OCI-LY7 (cell line): ENCODE measurements around the gene RBP3.

Experiments
- CTCF ChIP-seq: fragments of 200-600 bp; sonication (generic); conservative IDR thresholded peaks from 2 replicates; pipeline ENCODE4 v1.5.1; 2014; ENCODE audit warnings: mild to moderate bottlenecking, antibody characterized with exemption, low read length, moderate library complexity, mixed read lengths
- EZH2phosphoT487 ChIP-seq: fragments of 200-600 bp; sonication (generic); IDR thresholded peaks from 2 replicates; pipeline ENCODE4 v1.6.1; 2018; ENCODE audit warnings: low read depth, borderline replicate concordance, mild to moderate bottlenecking, mixed run types, antibody characterized with exemption, low read length, moderate library complexity, mixed read lengths

GRCh38 chr10:47378183-47378510, 30.0 kb downstream of the RBP3 start:
- TF ChIP-seq CTCF (no peak), EZH2phosphoT487 (no peak)
